CD4-positive, alpha-beta T cell treated with Interleukin-12 subunit alpha and Interleukin-12 subunit beta, for 1 hour (primary cell): ENCODE results near the gene MRFAP1.
"Not testable (repeated sequence)": the region's sequence is repeated elsewhere in the genome, so short reads cannot be mapped to it uniquely, and the experiment has no call there.

Experiments
- DNase-seq: peaks from one replicate; pipeline ENCODE4 v3.0.0-alpha.2; 2020

The MRFAP1 gene

GRCh38 chr4:6641164-6641970 lies 882 bp downstream of the MRFAP1 start:
- DNase-seq, result peak; percentile 63

- DNase-seq, result no peak
These were observed 1.5 kb downstream of the MRFAP1 start for GRCh38 chr4:6641971-6642320.

GRCh38 chr4:6643141-6643847 lies 2.8 kb downstream of the MRFAP1 start:
- DNase-seq, result no peak

GRCh38 chr4:6644792-6645530 lies 4.5 kb downstream of the MRFAP1 start:
- no peak for DNase-seq

- DNase-seq, result no peak
These were observed 6.7 kb downstream of the MRFAP1 start for GRCh38 chr4:6647169-6647568.

- DNase-seq, result no peak
These were observed 7.2 kb downstream of the MRFAP1 start for GRCh38 chr4:6647582-6648230.

- no peak for DNase-seq
These were observed 8.7 kb downstream of the MRFAP1 start for GRCh38 chr4:6649216-6649615.

GRCh38 chr4:6654211-6654610 lies 13.7 kb downstream of the MRFAP1 start:
- DNase-seq, result not testable (repeated sequence)

- DNase-seq, result not testable (repeated sequence)
These were observed 14.8 kb downstream of the MRFAP1 start for GRCh38 chr4:6655291-6655690.

- no peak for DNase-seq
These were observed 15.4 kb downstream of the MRFAP1 start for GRCh38 chr4:6655924-6656323.

GRCh38 chr4:6657242-6658208 lies 17.0 kb downstream of the MRFAP1 start:
- DNase-seq, result no peak

- no peak for DNase-seq
These were observed 17.7 kb downstream of the MRFAP1 start for GRCh38 chr4:6658209-6658595.

- peak; percentile 66 for DNase-seq
These were observed 18.2 kb downstream of the MRFAP1 start for GRCh38 chr4:6658597-6659075.

GRCh38 chr4:6659897-6660296 lies 19.4 kb downstream of the MRFAP1 start:
- no peak for DNase-seq

GRCh38 chr4:6660430-6660829 lies 19.9 kb downstream of the MRFAP1 start:
- DNase-seq, result no peak

- no peak for DNase-seq
These were observed 22.1 kb downstream of the MRFAP1 start for GRCh38 chr4:6662591-6662990.

GRCh38 chr4:6663596-6664393 lies 23.3 kb downstream of the MRFAP1 start:
- no peak for DNase-seq

- DNase-seq, result no peak
These were observed 24.8 kb downstream of the MRFAP1 start for GRCh38 chr4:6665320-6665654.

GRCh38 chr4:6668391-6668790 lies 27.9 kb downstream of the MRFAP1 start:
- DNase-seq, result no peak

- no peak for DNase-seq
These were observed 31.2 kb downstream of the MRFAP1 start for GRCh38 chr4:6671648-6672047.

- no peak for DNase-seq
These were observed 31.6 kb downstream of the MRFAP1 start for GRCh38 chr4:6672131-6672530.
